Measurements from ENCODE around the gene LRRC1.

DNA sequence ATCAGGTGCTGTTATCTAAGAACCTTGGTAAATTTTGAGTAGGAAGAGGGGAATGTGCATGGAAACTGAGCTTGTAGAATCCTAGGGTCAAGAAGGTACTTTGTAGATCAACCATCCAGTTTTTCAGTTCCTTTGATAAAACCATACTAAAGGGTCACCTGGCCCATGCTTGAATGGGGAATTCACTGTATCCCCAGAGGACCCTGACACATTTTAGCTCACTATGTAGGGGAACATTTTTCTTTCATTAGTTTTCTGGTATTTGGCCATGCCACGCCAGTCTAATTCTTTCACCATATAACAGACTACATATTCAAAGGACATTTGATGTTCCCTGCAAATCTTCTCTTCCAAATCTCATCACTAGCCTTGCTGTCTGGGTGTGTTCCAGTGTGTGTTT lies 29.9 kb downstream of the LRRC1 start:
- TF ChIP-seq, protein P1, sequence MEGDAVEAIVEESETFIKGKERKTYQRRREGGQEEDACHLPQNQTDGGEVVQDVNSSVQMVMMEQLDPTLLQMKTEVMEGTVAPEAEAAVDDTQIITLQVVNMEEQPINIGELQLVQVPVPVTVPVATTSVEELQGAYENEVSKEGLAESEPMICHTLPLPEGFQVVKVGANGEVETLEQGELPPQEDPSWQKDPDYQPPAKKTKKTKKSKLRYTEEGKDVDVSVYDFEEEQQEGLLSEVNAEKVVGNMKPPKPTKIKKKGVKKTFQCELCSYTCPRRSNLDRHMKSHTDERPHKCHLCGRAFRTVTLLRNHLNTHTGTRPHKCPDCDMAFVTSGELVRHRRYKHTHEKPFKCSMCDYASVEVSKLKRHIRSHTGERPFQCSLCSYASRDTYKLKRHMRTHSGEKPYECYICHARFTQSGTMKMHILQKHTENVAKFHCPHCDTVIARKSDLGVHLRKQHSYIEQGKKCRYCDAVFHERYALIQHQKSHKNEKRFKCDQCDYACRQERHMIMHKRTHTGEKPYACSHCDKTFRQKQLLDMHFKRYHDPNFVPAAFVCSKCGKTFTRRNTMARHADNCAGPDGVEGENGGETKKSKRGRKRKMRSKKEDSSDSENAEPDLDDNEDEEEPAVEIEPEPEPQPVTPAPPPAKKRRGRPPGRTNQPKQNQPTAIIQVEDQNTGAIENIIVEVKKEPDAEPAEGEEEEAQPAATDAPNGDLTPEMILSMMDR (tag by site-specific recombination; IDR thresholded peaks at IDR 0.05), result no peak
- TF ChIP-seq HOXA7 (CRISPR knock-in tag; IDR thresholded peaks at IDR 0.05; ENCODE audit: borderline replicate concordance) (no peak), TCF7L2 (IDR thresholded peaks at IDR 0.05; ENCODE audit: borderline replicate concordance, low read depth, low read length) (no peak), ZNF529 (tag by site-specific recombination; IDR thresholded peaks at IDR 0.05; ENCODE audit: insufficient replicate concordance) (no peak), ZSCAN30 (tag by site-specific recombination; IDR thresholded peaks at IDR 0.05) (no peak), ZBTB17 (tag by site-specific recombination; IDR thresholded peaks at IDR 0.05) (no peak), BCL11A (tag by site-specific recombination; IDR thresholded peaks at IDR 0.05; ENCODE audit: low read depth) (no peak), ZNF561 (tag by site-specific recombination; IDR thresholded peaks at IDR 0.05; ENCODE audit: borderline replicate concordance) (no peak)
- TF ChIP-seq, protein P2, sequence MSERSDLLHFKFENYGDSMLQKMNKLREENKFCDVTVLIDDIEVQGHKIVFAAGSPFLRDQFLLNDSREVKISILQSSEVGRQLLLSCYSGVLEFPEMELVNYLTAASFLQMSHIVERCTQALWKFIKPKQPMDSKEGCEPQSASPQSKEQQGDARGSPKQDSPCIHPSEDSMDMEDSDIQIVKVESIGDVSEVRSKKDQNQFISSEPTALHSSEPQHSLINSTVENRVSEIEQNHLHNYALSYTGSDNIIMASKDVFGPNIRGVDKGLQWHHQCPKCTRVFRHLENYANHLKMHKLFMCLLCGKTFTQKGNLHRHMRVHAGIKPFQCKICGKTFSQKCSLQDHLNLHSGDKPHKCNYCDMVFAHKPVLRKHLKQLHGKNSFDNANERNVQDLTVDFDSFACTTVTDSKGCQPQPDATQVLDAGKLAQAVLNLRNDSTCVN (tag by site-specific recombination; optimal IDR thresholded peaks at IDR 0.05), result no peak
- TF ChIP-seq, protein P3, sequence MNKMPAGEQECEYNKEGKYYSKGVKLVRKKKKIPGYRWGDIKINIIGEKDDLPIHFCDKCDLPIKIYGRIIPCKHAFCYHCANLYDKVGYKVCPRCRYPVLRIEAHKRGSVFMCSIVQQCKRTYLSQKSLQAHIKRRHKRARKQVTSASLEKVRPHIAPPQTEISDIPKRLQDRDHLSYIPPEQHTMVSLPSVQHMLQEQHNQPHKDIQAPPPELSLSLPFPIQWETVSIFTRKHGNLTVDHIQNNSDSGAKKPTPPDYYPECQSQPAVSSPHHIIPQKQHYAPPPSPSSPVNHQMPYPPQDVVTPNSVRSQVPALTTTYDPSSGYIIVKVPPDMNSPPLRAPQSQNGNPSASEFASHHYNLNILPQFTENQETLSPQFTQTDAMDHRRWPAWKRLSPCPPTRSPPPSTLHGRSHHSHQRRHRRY (tag by site-specific recombination; IDR thresholded peaks at IDR 0.05), result no peak

All from HEK293 (cell line).